HepG2 (cell line): ENCODE measurements around the gene TMEM258. TPM values are rescaled to one million over a fixed set of nuclear protein-coding genes. Genes with fewer than 3 reads are reported as not detected.

Experiments
- BORCS8-MEF2B ChIP-seq: sonication (generic); formaldehyde crosslinking; IDR thresholded peaks from 2 replicates; pipeline ENCODE4 v1.8.0; 2022; ENCODE audit warnings: mild to moderate bottlenecking, missing genetic modification reagents
- CCDC6 ChIP-seq: sonication (generic); formaldehyde crosslinking; IDR thresholded peaks from 2 replicates; pipeline ENCODE4 v1.8.1; 2022; ENCODE audit warnings: mild to moderate bottlenecking, missing genetic modification reagents, moderate library complexity
- GABPB1 ChIP-seq: IDR thresholded peaks from 2 replicates; pipeline ENCODE4 v1.6.1; 2016; ENCODE audit warnings: mild to moderate bottlenecking, missing genetic modification reagents, moderate library complexity, missing compliant biosample characterization
- HDAC1 ChIP-seq: sonication (generic); formaldehyde crosslinking; IDR thresholded peaks from 2 replicates; pipeline ENCODE4 v1.5.1; 2020; ENCODE audit warnings: mild to moderate bottlenecking, missing genetic modification reagents
- MAZ ChIP-seq, 2 experiments: sonication (generic) in 1 of 2; formaldehyde crosslinking in 1 of 2; IDR thresholded peaks; 2 replicates each; pipeline versions ENCODE4 v1.5.0 to v1.6.1; 2012 to 2020; ENCODE audit warnings: low read depth in 2 of 2, mild to moderate bottlenecking in 2 of 2, borderline replicate concordance in 1 of 2, improper control_type of control experiment in 1 of 2, low read length in 1 of 2, missing genetic modification reagents in 1 of 2, moderate library complexity in 1 of 2
- STAG1 ChIP-seq: sonication (generic); formaldehyde crosslinking; IDR thresholded peaks from 2 replicates; pipeline ENCODE4 v1.4.0; 2020; ENCODE audit warnings: missing genetic modification reagents
- ZFY ChIP-seq: sonication (generic); formaldehyde crosslinking; IDR thresholded peaks from 2 replicates; pipeline ENCODE4 v1.4.0; 2020; ENCODE audit warnings: missing genetic modification reagents
- ZNF644 ChIP-seq: IDR thresholded peaks from 2 replicates; pipeline ENCODE4 v1.6.1; 2016; ENCODE audit warnings: low read depth
- ZSCAN30 ChIP-seq: sonication (generic); formaldehyde crosslinking; IDR thresholded peaks from 2 replicates; pipeline ENCODE4 v1.5.0; 2020; ENCODE audit warnings: mild to moderate bottlenecking, missing genetic modification reagents
- polyA plus RNA-seq, 8 experiments: library from polyadenylated mRNA; depleted of rRNA in 3 of 8; stranded (reverse) in 7 of 8; unstranded in 1 of 8; fragments of >200 nt; fragmentation: Illumina TruSeq in 4 of 8; extraction: Trizol in 4 of 8; gene quantifications; 2 replicates each; pipeline versions ENCODE4 v1.2.1 to v1.2.3, GENCODE V29; 2011 to 2016; ENCODE audit warnings: low read depth in 4 of 8, missing spikeins in 1 of 8, mixed read lengths in 1 of 8; ENCODE audit not compliant: insufficient read depth in 1 of 8
- total RNA-seq, 5 experiments: library from RNA; depleted of rRNA; stranded (reverse); fragments of >200 nt; fragmentation: Illumina TruSeq; extraction: Trizol; gene quantifications; 2 replicates each; pipeline ENCODE4 v1.2.3, GENCODE V29; 2016; ENCODE audit warnings: low read depth in 1 of 5
- TF ChIP-seq, protein P1 (sequence below): sonication (generic); formaldehyde crosslinking; IDR thresholded peaks from 2 replicates; pipeline ENCODE4 v1.4.0; 2020; ENCODE audit warnings: missing genetic modification reagents, low read depth, mild to moderate bottlenecking, borderline replicate concordance
- TF ChIP-seq, protein P2 (sequence below): sonication (generic); formaldehyde crosslinking; IDR thresholded peaks from 2 replicates; pipeline ENCODE4 v1.4.0; 2020; ENCODE audit warnings: mild to moderate bottlenecking, missing genetic modification reagents
- TF ChIP-seq, protein P3 (sequence below): IDR thresholded peaks from 2 replicates; pipeline ENCODE4 v1.4.0; 2020; ENCODE audit warnings: mild to moderate bottlenecking, missing genetic modification reagents
- TF ChIP-seq, protein P4 (sequence below): sonication (generic); formaldehyde crosslinking; IDR thresholded peaks from 2 replicates; pipeline ENCODE4 v1.4.0; 2020; ENCODE audit warnings: missing genetic modification reagents, borderline replicate concordance

Gene TMEM258
- total and polyA plus RNA-seq, 2 of the 13 experiments (the other 11 are each of a cell fraction or from before 2014, with no cell fraction given) = 175 to 424 TPM

DNA sequence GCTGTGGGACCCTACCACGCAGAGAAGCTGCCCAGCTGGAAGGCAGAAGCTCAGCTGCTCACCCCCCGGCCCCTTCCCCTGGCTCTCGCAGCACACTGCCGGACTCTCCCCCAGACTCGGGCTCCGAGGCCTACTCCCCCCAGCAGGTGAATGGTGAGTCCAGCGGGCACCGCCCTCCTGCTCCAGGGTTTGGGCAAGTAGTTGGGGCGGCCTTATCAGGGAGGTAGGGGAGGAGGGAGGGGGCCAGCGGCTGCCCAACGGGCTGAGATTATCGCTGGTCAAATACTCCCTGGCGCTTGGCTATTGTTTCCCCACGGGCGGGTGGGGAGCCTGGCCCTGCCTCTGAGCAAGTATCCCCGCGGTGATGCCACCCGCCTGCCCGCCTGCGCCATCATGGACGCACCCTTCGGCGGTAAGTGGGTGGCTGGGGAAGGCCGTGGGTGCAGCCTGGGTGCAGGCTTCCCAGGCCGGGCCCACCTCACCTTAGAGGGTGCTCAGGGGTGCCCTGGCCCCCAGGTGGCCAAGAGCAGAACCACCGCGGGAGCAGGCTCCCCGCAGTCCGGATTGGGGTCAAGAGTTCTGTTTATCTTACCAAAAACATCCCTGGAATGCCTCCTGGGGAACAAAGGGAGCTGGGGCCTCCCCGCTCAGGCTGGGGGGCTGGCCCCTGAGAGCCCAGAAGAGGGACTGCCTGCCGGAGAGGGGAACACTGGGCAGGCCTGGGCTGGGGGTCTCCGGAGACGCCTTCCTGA lies 23.1 kb downstream of the TMEM258 start (continued):
- TF ChIP-seq, protein P1, sequence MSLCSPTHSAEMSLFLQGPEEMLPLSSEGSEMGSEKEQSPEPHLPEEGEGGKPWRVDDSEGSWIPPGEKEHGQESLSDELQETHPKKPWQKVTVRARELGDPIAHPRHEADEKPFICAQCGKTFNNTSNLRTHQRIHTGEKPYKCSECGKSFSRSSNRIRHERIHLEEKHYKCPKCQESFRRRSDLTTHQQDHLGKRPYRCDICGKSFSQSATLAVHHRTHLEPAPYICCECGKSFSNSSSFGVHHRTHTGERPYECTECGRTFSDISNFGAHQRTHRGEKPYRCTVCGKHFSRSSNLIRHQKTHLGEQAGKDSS = peak; percentile 29; the same call in 1 of the 2 replicates
- TF ChIP-seq ZSCAN30 (CRISPR knock-in tag) = no peak
- TF ChIP-seq, protein P2, sequence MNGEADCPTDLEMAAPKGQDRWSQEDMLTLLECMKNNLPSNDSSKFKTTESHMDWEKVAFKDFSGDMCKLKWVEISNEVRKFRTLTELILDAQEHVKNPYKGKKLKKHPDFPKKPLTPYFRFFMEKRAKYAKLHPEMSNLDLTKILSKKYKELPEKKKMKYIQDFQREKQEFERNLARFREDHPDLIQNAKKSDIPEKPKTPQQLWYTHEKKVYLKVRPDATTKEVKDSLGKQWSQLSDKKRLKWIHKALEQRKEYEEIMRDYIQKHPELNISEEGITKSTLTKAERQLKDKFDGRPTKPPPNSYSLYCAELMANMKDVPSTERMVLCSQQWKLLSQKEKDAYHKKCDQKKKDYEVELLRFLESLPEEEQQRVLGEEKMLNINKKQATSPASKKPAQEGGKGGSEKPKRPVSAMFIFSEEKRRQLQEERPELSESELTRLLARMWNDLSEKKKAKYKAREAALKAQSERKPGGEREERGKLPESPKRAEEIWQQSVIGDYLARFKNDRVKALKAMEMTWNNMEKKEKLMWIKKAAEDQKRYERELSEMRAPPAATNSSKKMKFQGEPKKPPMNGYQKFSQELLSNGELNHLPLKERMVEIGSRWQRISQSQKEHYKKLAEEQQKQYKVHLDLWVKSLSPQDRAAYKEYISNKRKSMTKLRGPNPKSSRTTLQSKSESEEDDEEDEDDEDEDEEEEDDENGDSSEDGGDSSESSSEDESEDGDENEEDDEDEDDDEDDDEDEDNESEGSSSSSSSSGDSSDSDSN (CRISPR knock-in tag) = peak; percentile 80
- peak; percentile 15; the same call in 1 of the 2 replicates for TF ChIP-seq ZNF644 (CRISPR knock-in tag)
- TF ChIP-seq BORCS8-MEF2B = no peak
- TF ChIP-seq GABPB1 (CRISPR knock-in tag) = peak; percentile 61; the same call in 1 of the 2 replicates
- peak; percentile 81 for TF ChIP-seq HDAC1 (CRISPR knock-in tag)
- TF ChIP-seq, protein P3, sequence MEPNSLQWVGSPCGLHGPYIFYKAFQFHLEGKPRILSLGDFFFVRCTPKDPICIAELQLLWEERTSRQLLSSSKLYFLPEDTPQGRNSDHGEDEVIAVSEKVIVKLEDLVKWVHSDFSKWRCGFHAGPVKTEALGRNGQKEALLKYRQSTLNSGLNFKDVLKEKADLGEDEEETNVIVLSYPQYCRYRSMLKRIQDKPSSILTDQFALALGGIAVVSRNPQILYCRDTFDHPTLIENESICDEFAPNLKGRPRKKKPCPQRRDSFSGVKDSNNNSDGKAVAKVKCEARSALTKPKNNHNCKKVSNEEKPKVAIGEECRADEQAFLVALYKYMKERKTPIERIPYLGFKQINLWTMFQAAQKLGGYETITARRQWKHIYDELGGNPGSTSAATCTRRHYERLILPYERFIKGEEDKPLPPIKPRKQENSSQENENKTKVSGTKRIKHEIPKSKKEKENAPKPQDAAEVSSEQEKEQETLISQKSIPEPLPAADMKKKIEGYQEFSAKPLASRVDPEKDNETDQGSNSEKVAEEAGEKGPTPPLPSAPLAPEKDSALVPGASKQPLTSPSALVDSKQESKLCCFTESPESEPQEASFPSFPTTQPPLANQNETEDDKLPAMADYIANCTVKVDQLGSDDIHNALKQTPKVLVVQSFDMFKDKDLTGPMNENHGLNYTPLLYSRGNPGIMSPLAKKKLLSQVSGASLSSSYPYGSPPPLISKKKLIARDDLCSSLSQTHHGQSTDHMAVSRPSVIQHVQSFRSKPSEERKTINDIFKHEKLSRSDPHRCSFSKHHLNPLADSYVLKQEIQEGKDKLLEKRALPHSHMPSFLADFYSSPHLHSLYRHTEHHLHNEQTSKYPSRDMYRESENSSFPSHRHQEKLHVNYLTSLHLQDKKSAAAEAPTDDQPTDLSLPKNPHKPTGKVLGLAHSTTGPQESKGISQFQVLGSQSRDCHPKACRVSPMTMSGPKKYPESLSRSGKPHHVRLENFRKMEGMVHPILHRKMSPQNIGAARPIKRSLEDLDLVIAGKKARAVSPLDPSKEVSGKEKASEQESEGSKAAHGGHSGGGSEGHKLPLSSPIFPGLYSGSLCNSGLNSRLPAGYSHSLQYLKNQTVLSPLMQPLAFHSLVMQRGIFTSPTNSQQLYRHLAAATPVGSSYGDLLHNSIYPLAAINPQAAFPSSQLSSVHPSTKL = peak; percentile 63
- peak; percentile 85 for TF ChIP-seq ZFY
- TF ChIP-seq MAZ (IDR thresholded peaks at IDR 0.05; ENCODE audit: borderline replicate concordance, low read depth, low read length) = peak; percentile 60; the same call in 1 of the 2 replicates
- TF ChIP-seq MAZ (CRISPR knock-in tag; IDR thresholded peaks at IDR 0.05; ENCODE audit: low read depth) = peak; percentile 72
- peak; percentile 80; the same call in 1 of the 2 replicates for TF ChIP-seq CCDC6 (CRISPR knock-in tag)
- peak; percentile 59 for TF ChIP-seq STAG1 (CRISPR knock-in tag)
- TF ChIP-seq, protein P4, sequence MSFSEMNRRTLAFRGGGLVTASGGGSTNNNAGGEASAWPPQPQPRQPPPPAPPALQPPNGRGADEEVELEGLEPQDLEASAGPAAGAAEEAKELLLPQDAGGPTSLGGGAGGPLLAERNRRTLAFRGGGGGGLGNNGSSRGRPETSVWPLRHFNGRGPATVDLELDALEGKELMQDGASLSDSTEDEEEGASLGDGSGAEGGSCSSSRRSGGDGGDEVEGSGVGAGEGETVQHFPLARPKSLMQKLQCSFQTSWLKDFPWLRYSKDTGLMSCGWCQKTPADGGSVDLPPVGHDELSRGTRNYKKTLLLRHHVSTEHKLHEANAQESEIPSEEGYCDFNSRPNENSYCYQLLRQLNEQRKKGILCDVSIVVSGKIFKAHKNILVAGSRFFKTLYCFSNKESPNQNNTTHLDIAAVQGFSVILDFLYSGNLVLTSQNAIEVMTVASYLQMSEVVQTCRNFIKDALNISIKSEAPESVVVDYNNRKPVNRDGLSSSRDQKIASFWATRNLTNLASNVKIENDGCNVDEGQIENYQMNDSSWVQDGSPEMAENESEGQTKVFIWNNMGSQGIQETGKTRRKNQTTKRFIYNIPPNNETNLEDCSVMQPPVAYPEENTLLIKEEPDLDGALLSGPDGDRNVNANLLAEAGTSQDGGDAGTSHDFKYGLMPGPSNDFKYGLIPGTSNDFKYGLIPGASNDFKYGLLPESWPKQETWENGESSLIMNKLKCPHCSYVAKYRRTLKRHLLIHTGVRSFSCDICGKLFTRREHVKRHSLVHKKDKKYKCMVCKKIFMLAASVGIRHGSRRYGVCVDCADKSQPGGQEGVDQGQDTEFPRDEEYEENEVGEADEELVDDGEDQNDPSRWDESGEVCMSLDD (CRISPR knock-in tag) = peak; percentile 99
